Kidney (tissue), 14 donors: Measurements from ENCODE around the gene BTN3A1. TPM values are rescaled to one million over a fixed set of nuclear protein-coding genes. Genes with fewer than 3 reads are reported as not detected.

Experiments used
- DNase-seq, 5 donors: peaks; one replicate each; pipeline ENCODE4 v3.0.0-alpha.2; 2013 to 2020
- FAIRE-seq: peaks from 2 replicates; lab custom pipeline; 2012; peaks lifted over from hg19 to GRCh38; lab: Jason Lieb, UNC
- H3K27ac ChIP-seq, 2 donors: one replicate each; pipeline ENCODE4 v1.7.0; 2013; ENCODE audit warnings: low read depth in 2 of 2, low read length in 2 of 2, inconsistent platforms in 1 of 2
- H3K27me3 ChIP-seq: one replicate; pipeline ENCODE4 v1.7.1; 2013; ENCODE audit warnings: low read length, inconsistent platforms; ENCODE audit not compliant: control insufficient read depth, insufficient read depth
- H3K36me3 ChIP-seq, 3 donors: one replicate each; pipeline versions ENCODE4 v1.7.0 to v1.7.1; 2013; ENCODE audit warnings: low read length in 3 of 3, control low read depth in 1 of 3, inconsistent platforms in 1 of 3; ENCODE audit not compliant: insufficient read depth in 3 of 3, control insufficient read depth in 2 of 3
- H3K4me1 ChIP-seq, 3 donors: one replicate each; pipeline versions ENCODE4 v1.7.0 to v1.7.1; 2013; ENCODE audit warnings: low read length in 3 of 3, inconsistent platforms in 1 of 3, low read depth in 1 of 3; ENCODE audit not compliant: control insufficient read depth in 2 of 3, insufficient read depth in 2 of 3
- H3K4me3 ChIP-seq, 3 donors: one replicate each; pipeline versions ENCODE4 v1.7.0 to v1.8.1; 2013; ENCODE audit warnings: low read length in 3 of 3, control low read depth in 1 of 3, inconsistent platforms in 1 of 3
- H3K9ac ChIP-seq, 3 donors: one replicate each; pipeline versions ENCODE4 v1.7.0 to v1.7.1; 2013; ENCODE audit warnings: low read length in 3 of 3, control low read depth in 1 of 3, inconsistent platforms in 1 of 3
- H3K9me3 ChIP-seq, 3 donors: one replicate each; pipeline versions ENCODE4 v1.7.0 to v1.7.1; 2013; ENCODE audit warnings: low read length in 3 of 3, control low read depth in 1 of 3, inconsistent platforms in 1 of 3; ENCODE audit not compliant: control insufficient read depth in 2 of 3, insufficient read depth in 1 of 3
- CTCF ChIP-seq: IDR thresholded peaks from 3 replicates; pipeline ENCODE4 v1.5.1; 2012; ENCODE audit warnings: mild to moderate bottlenecking, moderate library complexity, borderline replicate concordance; ENCODE audit not compliant: insufficient read depth; ENCODE audit errors: extremely low read depth
- intact Hi-C: fragments of 100-400 bp; cut with DNase I; formaldehyde crosslinking; loops from one replicate; pipeline ENCODE4 v1.11.1; 2022
- polyA plus RNA-seq: library from polyadenylated mRNA; stranded (reverse); fragments of 350-450 nt; fragmentation: Illumina TruSeq; extraction: RNeasy Lipid Tissue Mini Kit (QIAGEN cat#74804); gene quantifications from one replicate; pipeline ENCODE4 v1.2.3, GENCODE V29; 2014; ENCODE audit warnings: low read depth, low replicate concordance; ENCODE audit not compliant: insufficient read depth
- total RNA-seq: library from RNA; stranded (reverse); fragmentation: NEBNext Ultra II Directional; extraction: Animal tissue kit (Norgen Biotek cat#: 25700); gene quantifications from one replicate; pipeline ENCODE4 v1.2.1, GENCODE V29; 2021
- donor health status: control.
- donor health status: control.
- donor health status: control.
- donor health status: control.
- donor health status: control.
- donor health status: DM: yes; HTN: yes; CAD: no.
- donor health status: Normal renal cell carcinoma (clear cell type).

Gene BTN3A1
- total and polyA plus RNA-seq, 2 donors from 2014 or later, result 13.8 to 23.1 TPM

- Histone ChIP-seq H3K27ac (no peak overlapping the region), H3K4me3 (no peak overlapping the region), H3K4me1 (no peaks in the 10 kb centered on the region), H3K27me3 (no peaks in the 10 kb centered on the region), H3K9me3 (no peaks in the 10 kb centered on the region), H3K9ac (no peak overlapping the region), H3K36me3 (no peaks in the 10 kb centered on the region)
- TF ChIP-seq CTCF, result no peak
- intact Hi-C loops, result no loop called here
- FAIRE-seq, result no peak
- no peak for DNase-seq
Observed at GRCh38 chr6:26450240-26450639, 48.2 kb downstream of the BTN3A1 start.

- H3K27me3 ChIP-seq, result no peaks in the 10 kb centered on the region
- peaks cover 0 to 6% (median 4%) of the 10 kb centered on the region in 3 donors for H3K4me1 ChIP-seq
- intact Hi-C loops, result no loop called here
- DNase-seq, result no peak
- FAIRE-seq, result no peak
- no peak overlapping the region for H3K27ac ChIP-seq
- no peaks in the 10 kb centered on the region for H3K36me3 ChIP-seq
- no peak overlapping the region for H3K4me3 ChIP-seq
- no peak overlapping the region for H3K9ac ChIP-seq
- H3K9me3 ChIP-seq, result no peaks in the 10 kb centered on the region
- TF ChIP-seq CTCF, result no peak
Observed at GRCh38 chr6:26452631-26453235, 50.7 kb downstream of the BTN3A1 start.

GRCh38 chr6:26454631-26455030 is 52.6 kb downstream of the BTN3A1 start:
- Histone ChIP-seq H3K27me3 (no peaks in the 10 kb centered on the region), H3K4me1 (peaks cover 0 to 11% (median 11%) of the 10 kb centered on the region in 3 donors), H3K9me3 (no peaks in the 10 kb centered on the region), H3K4me3 (no peak overlapping the region), H3K9ac (no peak overlapping the region), H3K27ac (no peak overlapping the region), H3K36me3 (peaks cover 2 to 3% (median 2%) of the 10 kb centered on the region in 3 donors)
- no peak for TF ChIP-seq CTCF
- no peak for FAIRE-seq
- intact Hi-C loops, result no loop called here
- no peak for DNase-seq
